ENCODE data around the gene CRB3.

- no peak for TF ChIP-seq POLR2A (IDR thresholded peaks at IDR 0.05; ENCODE audit: low read length)
- TF ChIP-seq CTCF (IDR thresholded peaks at IDR 0.05): peak; percentile 30; the same call in 2 of the 3 replicates
Observed at GRCh38 chr19:6417713-6418561, 46.1 kb upstream of the CRB3 start.

Data from A549 (cell line).